Dedifferentiated amniotic fluid mesenchymal stem cell (primary cell): ENCODE results near the gene NIPSNAP2.
A peak's percentile ranks its signal among the peaks of the same experiment; 100 is the strongest.
"Not testable (repeated sequence)": the region's sequence is repeated elsewhere in the genome, so short reads cannot be mapped to it uniquely, and the experiment has no call there.

Source experiments
- DNase-seq: peaks from one replicate; pipeline ENCODE4 v3.0.0-alpha.2; 2016; ENCODE audit errors: extremely low spot score

NIPSNAP2 gene

GRCh38 chr7:55964261-55965099 lies at the start of gene NIPSNAP2:
Gene NIPSNAP2 (plus strand): TSS chr7:55964585. CDS start chr7:55964610, 25 bp downstream.
- DNase-seq: peak; percentile 25

- DNase-seq: no peak
These were observed 46.6 kb upstream of the NIPSNAP2 start for GRCh38 chr7:55917771-55918170.

GRCh38 chr7:55928006-55928767 lies 36.2 kb upstream of the NIPSNAP2 start:
- DNase-seq: no peak

- no peak for DNase-seq
These were observed 32.8 kb upstream of the NIPSNAP2 start for GRCh38 chr7:55931421-55932151.

- no peak for DNase-seq
These were observed 24.8 kb upstream of the NIPSNAP2 start for GRCh38 chr7:55939514-55940123.

GRCh38 chr7:55946545-55946944 lies 17.8 kb upstream of the NIPSNAP2 start:
- DNase-seq: no peak

GRCh38 chr7:55951637-55952351 lies 12.6 kb upstream of the NIPSNAP2 start, which contains the start of gene MRPS17:
Gene MRPS17 (plus strand): TSS chr7:55951877. CDS start chr7:55953196, 1,319 bp downstream.
- DNase-seq: peak; percentile 80

- not testable (repeated sequence) for DNase-seq
These were observed 12.1 kb upstream of the NIPSNAP2 start for GRCh38 chr7:55952352-55952671.

- no peak for DNase-seq
These were observed 10.5 kb upstream of the NIPSNAP2 start for GRCh38 chr7:55953707-55954475.

GRCh38 chr7:55957190-55957589 lies 7.2 kb upstream of the NIPSNAP2 start:
- no peak for DNase-seq

GRCh38 chr7:55962014-55962413 lies 2.4 kb upstream of the NIPSNAP2 start:
- DNase-seq: no peak

- DNase-seq: no peak
These were observed 709 bp upstream of the NIPSNAP2 start for GRCh38 chr7:55963584-55964168.

- DNase-seq: peak; percentile 15
These were observed 700 bp downstream of the NIPSNAP2 start for GRCh38 chr7:55965100-55965470.

- peak; percentile 61 for DNase-seq
These were observed 1.5 kb downstream of the NIPSNAP2 start for GRCh38 chr7:55965805-55966421.

GRCh38 chr7:55966851-55967250 lies 2.5 kb downstream of the NIPSNAP2 start:
- DNase-seq: no peak

- DNase-seq: no peak
These were observed 5.0 kb downstream of the NIPSNAP2 start for GRCh38 chr7:55969391-55969790.

- no peak for DNase-seq
These were observed 6.2 kb downstream of the NIPSNAP2 start for GRCh38 chr7:55970561-55970960.

GRCh38 chr7:55970978-55971377 lies 6.6 kb downstream of the NIPSNAP2 start:
- DNase-seq: no peak

- DNase-seq: no peak
These were observed 9.4 kb downstream of the NIPSNAP2 start for GRCh38 chr7:55973747-55974250.
